Measurements from ENCODE around the gene CPLX3. TPM values are rescaled to one million over a fixed set of nuclear protein-coding genes. Genes with fewer than 3 reads are reported as not detected.
A peak's percentile ranks its signal among the peaks of the same experiment; 100 is the strongest.

The CPLX3 gene
- polyA plus RNA-seq, 1 donor from 2014 or later: 0.27 TPM

DNA sequence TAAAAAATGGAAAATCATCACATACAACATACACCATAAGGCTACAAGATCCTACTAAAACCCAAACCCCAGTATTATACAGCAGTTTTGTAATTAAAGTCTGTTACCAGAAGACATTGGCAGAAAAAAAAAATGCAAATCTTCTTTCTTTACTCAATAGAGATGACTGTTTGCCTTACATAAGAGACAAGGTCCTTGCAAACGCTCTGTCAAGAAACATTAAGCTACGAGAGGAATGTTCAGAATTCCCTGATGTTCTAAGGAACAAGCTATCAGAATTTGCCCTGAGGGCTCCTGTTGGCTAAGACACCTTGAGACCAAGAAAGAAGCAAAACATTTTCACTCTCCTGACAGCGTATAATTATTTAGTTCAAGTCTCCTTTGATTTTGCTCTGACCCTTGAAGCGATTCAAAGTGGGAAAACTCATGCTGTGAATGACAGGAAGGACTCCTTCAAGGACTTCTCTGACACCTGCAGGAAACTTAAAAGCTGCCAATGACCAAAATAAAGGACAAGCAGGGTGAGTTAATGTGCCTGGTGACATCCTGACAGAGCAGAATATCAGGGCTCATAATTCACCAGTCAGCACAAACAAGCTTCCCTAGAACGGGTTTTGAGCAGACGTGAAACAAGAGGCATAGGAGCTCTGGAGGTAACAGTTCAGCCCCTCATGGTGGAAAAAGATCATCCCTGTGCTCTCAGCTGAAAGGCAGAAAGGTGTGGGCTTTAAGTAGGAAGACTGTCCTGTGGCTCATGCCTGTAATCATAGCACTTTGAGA, 44.2 kb downstream of the CPLX3 start:
- H3K27ac ChIP-seq (ENCODE audit: low read length): no peak overlapping the region
- H3K9ac ChIP-seq (ENCODE audit: low read length): peak overlapping the region; percentile 29
- no peaks in the 10 kb centered on the region for H3K9me2 ChIP-seq (ENCODE audit: insufficient read depth, low read length)
- no peaks in the 10 kb centered on the region for H3K9me3 ChIP-seq (ENCODE audit: low read length)
- TF ChIP-seq EZH2 (IDR thresholded peaks at IDR 0.05; ENCODE audit: borderline replicate concordance, insufficient read depth, low read length, poor library complexity, severe bottlenecking): no peak
- no peak for TF ChIP-seq SMC3 (conservative IDR thresholded peaks at IDR 0.05; ENCODE audit: poor library complexity)
- no peak for TF ChIP-seq POLR2AphosphoS5 (IDR thresholded peaks at IDR 0.05)
- no peak for TF ChIP-seq MXI1 (conservative IDR thresholded peaks at IDR 0.05; ENCODE audit: poor library complexity, severe bottlenecking)
- TF ChIP-seq, protein P1, sequence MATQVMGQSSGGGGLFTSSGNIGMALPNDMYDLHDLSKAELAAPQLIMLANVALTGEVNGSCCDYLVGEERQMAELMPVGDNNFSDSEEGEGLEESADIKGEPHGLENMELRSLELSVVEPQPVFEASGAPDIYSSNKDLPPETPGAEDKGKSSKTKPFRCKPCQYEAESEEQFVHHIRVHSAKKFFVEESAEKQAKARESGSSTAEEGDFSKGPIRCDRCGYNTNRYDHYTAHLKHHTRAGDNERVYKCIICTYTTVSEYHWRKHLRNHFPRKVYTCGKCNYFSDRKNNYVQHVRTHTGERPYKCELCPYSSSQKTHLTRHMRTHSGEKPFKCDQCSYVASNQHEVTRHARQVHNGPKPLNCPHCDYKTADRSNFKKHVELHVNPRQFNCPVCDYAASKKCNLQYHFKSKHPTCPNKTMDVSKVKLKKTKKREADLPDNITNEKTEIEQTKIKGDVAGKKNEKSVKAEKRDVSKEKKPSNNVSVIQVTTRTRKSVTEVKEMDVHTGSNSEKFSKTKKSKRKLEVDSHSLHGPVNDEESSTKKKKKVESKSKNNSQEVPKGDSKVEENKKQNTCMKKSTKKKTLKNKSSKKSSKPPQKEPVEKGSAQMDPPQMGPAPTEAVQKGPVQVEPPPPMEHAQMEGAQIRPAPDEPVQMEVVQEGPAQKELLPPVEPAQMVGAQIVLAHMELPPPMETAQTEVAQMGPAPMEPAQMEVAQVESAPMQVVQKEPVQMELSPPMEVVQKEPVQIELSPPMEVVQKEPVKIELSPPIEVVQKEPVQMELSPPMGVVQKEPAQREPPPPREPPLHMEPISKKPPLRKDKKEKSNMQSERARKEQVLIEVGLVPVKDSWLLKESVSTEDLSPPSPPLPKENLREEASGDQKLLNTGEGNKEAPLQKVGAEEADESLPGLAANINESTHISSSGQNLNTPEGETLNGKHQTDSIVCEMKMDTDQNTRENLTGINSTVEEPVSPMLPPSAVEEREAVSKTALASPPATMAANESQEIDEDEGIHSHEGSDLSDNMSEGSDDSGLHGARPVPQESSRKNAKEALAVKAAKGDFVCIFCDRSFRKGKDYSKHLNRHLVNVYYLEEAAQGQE (IDR thresholded peaks at IDR 0.05; ENCODE audit: borderline replicate concordance): no peak
- TF ChIP-seq EP300 (conservative IDR thresholded peaks at IDR 0.05; ENCODE audit: poor library complexity, severe bottlenecking): no peak
- TF ChIP-seq, protein P2, sequence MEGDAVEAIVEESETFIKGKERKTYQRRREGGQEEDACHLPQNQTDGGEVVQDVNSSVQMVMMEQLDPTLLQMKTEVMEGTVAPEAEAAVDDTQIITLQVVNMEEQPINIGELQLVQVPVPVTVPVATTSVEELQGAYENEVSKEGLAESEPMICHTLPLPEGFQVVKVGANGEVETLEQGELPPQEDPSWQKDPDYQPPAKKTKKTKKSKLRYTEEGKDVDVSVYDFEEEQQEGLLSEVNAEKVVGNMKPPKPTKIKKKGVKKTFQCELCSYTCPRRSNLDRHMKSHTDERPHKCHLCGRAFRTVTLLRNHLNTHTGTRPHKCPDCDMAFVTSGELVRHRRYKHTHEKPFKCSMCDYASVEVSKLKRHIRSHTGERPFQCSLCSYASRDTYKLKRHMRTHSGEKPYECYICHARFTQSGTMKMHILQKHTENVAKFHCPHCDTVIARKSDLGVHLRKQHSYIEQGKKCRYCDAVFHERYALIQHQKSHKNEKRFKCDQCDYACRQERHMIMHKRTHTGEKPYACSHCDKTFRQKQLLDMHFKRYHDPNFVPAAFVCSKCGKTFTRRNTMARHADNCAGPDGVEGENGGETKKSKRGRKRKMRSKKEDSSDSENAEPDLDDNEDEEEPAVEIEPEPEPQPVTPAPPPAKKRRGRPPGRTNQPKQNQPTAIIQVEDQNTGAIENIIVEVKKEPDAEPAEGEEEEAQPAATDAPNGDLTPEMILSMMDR (IDR thresholded peaks at IDR 0.05; ENCODE audit: poor library complexity, severe bottlenecking): no peak
- no peak for TF ChIP-seq TAF1 (IDR thresholded peaks at IDR 0.05; ENCODE audit: low read depth)
- no peak for TF ChIP-seq RAD21 (conservative IDR thresholded peaks at IDR 0.05)
- no peak overlapping the region for H3K4me2 ChIP-seq (ENCODE audit: low read length)
- peak overlapping the region; percentile 39 for H3K4me3 ChIP-seq (ENCODE audit: low read length)
- H3K36me3 ChIP-seq (ENCODE audit: insufficient read depth, low read length): no peaks in the 10 kb centered on the region
- no peaks in the 10 kb centered on the region for H3F3A ChIP-seq (ENCODE audit: insufficient read depth, low read length, poor library complexity, severe bottlenecking)
- peaks cover 23% of the 10 kb centered on the region for H3K79me2 ChIP-seq (replicated peaks; ENCODE audit: insufficient read depth, low read length)
- no peaks in the 10 kb centered on the region for H4K20me1 ChIP-seq (ENCODE audit: insufficient read depth)
- no peak overlapping the region for H2AFZ ChIP-seq (ENCODE audit: low read depth, low read length)
- H3K27me3 ChIP-seq (ENCODE audit: insufficient read depth, low read depth, low read length): no peaks in the 10 kb centered on the region

DNA sequence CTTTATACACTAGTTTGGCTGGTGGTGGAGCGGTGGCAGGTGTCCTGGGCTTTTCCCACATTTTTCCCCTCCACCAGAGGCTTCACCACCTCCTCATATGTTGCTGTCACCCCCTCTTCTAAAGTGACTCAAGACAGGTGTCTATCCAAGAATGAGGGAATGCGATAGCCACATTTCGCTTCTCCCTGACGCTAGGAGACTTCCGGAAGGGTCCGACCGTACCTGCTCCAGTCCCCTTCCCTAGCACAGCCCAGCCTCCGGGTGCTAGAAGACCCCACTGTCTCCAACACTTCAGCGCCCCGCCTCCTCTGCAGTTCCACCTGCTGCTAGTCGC, 46.2 kb downstream of the CPLX3 start:
- H3K4me2 ChIP-seq (ENCODE audit: low read length): peak overlapping the region; percentile 95
- TF ChIP-seq, protein P1 (IDR thresholded peaks at IDR 0.05; ENCODE audit: borderline replicate concordance): peak; percentile 31
- TF ChIP-seq MXI1 (conservative IDR thresholded peaks at IDR 0.05; ENCODE audit: poor library complexity, severe bottlenecking) (no peak), EP300 (conservative IDR thresholded peaks at IDR 0.05; ENCODE audit: poor library complexity, severe bottlenecking) (no peak)
- peaks cover 23% of the 10 kb centered on the region for H3K79me2 ChIP-seq (replicated peaks; ENCODE audit: insufficient read depth, low read length)
- H3K9me3 ChIP-seq (ENCODE audit: low read length): no peaks in the 10 kb centered on the region
- no peaks in the 10 kb centered on the region for H3K9me2 ChIP-seq (ENCODE audit: insufficient read depth, low read length)
- no peaks in the 10 kb centered on the region for H3K36me3 ChIP-seq (ENCODE audit: insufficient read depth, low read length)
- H3F3A ChIP-seq (ENCODE audit: insufficient read depth, low read length, poor library complexity, severe bottlenecking): no peaks in the 10 kb centered on the region
- H3K27ac ChIP-seq (ENCODE audit: low read length): peak overlapping the region; percentile 89
- H3K27me3 ChIP-seq (ENCODE audit: insufficient read depth, low read depth, low read length): no peaks in the 10 kb centered on the region
- H4K20me1 ChIP-seq (ENCODE audit: insufficient read depth): no peaks in the 10 kb centered on the region
- H3K4me3 ChIP-seq (ENCODE audit: low read length): peak overlapping the region; percentile 85
- peak overlapping the region; percentile 91 for H3K9ac ChIP-seq (ENCODE audit: low read length)
- H2AFZ ChIP-seq (ENCODE audit: low read depth, low read length): peak overlapping the region; percentile 75
